HG03175 (cell line): ENCODE data around the gene MEF2D.

Source experiments
- ATAC-seq: cut with Tn5 transposase; IDR thresholded peaks from one replicate; pipeline ENCODE4 v1.9.1; 2021; ENCODE audit warnings: mild to moderate bottlenecking, moderate library complexity; ENCODE audit not compliant: unreplicated experiment

The MEF2D gene

DNA sequence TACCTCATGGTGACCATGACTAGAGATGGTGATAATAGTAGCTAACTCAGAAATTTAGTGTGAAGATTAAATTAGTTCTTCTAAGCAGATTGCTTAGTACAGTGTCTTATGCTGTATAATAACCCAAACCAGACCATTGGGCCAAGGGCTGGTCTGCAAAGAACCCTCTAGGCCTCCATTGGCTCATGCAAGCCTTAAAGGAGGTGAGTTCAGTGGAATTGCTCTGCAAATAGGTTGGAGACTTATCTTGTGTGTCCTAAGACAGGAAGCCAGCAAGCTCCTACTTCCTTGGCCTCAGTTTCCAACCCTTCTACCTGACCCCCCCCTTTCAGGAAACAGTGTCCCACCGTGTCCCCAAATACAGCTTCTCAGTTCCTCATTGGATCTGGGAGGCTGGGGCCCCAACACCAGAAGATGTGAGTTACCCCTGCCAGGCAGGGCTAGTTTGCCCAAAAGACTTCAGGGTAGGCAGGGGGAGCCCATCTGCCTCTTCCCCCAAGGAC lies 1.9 kb upstream of the MEF2D start:
- no peak for ATAC-seq

- ATAC-seq, result peak; percentile 56
Observed at GRCh38 chr1:156500793-156501506, 375 bp upstream of the MEF2D start.

DNA sequence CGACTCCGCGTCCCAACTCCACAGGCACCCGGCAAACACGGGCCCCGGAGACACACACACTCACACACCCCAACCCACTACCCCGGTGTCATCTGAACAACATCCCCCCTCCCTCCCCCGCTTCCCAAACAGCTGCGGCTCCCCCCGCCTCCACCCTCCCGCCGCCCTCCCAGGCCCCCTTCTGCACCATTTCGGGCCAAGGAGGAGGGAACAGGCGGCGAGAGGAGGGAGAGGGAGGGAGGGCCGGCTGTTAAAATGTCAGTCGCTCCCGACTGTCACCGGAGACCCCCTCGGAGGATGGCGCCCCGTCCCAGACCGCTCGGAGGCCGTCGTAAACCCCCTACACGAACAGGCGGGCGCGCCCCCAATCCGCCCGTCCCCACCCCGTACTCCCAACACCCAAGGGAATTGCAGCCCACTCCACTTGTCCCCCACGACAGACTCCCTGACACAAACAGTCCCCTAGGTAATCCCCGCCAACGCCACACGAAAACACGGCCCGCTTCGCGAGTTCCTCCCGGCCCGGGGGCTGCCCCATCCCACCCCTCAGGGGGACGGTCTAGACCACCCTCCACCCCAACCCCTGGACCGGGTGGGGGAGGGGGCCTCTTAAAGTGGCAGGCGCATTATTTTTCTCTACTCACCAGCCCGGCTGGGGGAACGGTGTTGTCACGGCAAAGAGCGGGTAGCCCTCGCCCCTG lies 583 bp downstream of the MEF2D start:
- ATAC-seq, result no peak

DNA sequence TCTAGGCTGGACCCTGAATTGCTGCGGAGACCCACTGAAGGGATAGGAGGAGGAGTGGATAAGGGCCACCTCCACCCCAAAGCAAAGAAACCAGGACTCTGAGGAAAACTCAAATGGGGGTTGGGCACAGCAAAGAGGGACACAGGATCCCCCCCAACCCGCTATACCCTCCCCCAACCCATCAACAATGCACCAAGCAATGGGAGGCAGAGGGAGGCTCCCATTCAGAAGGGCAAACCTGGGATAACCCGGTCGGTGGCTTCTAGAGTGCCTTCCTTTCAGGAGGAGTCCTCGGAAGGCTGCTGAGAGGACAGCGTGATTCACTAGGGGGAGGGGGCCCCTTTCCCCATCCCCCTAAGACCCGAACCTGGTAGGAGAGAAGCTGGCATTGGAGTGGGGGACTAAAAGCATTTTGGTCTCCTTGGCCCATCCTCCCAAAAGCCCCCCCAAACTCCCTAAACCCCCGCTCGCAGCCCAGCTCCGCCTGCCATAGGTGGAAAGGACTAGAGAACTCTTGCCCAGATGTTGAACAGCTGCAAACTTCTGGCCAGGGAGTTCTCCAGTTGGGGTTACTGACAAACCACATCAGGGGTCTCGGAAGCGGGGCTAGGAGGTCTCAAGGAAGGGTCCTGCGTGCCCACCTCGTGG lies 1.3 kb downstream of the MEF2D start:
- no peak for ATAC-seq

- no peak for ATAC-seq
Observed at GRCh38 chr1:156498432-156499193, 2.0 kb downstream of the MEF2D start.

DNA sequence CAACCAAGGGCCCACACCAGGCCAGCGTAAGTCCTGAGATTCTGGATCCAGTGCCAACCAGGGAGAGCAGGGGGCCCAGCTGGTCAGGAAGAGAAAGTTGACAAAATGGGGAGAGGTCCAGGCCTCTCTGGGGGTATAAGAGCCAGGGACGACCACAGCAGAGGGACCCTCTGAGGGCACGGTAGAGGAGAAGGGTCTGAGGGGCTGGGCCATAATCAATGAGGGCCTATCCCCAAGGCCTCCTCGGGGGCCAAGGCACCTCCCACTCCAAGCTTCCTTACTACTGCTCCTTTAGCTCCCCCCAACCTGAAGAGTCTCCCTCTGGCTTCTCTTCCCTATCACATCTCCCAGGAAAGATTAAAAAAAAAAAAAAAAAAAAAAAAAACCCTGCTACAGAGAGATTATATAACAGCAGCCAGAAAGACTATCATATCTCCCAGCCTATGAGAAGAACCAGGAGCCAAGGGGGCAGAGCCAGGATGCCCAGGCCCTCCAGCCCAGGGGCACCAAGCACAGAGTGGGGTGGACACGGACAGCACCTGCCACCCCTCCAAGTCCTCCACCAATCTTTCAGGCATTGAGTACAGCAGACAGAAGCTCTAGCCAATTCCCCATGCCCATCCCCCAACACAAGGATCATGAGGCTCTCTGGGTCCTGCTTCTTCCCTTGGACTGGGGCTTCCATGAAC lies 2.7 kb downstream of the MEF2D start:
- no peak for ATAC-seq

GRCh38 chr1:156497078-156497742 lies 3.4 kb downstream of the MEF2D start:
- no peak for ATAC-seq

DNA sequence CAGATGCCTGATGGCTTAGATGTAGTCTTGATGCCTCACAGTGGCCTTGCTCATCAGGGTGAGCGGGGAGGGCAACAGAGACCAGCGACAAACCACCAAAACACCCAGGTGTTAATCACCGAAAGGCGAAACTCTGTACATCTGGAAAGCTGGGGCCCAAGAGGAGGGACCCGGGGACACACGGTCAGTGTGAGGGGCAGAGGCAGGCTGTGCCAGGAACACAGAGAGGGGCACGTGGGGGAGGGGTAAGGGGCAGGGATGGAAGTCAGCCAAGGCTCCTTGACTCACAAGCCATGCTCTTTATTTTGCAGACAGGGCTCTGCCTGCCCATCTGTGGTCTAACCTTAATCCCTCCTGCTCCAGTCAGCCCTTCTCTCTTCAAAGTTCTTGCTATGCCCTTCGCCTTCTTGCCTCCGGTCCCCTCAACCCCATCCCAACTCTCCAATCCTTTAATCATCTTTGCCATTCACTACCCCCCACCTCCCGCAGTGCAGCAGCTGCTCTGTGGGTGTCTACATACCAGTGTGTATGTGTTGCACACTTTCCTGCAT lies 4.3 kb downstream of the MEF2D start:
- no peak for ATAC-seq

DNA sequence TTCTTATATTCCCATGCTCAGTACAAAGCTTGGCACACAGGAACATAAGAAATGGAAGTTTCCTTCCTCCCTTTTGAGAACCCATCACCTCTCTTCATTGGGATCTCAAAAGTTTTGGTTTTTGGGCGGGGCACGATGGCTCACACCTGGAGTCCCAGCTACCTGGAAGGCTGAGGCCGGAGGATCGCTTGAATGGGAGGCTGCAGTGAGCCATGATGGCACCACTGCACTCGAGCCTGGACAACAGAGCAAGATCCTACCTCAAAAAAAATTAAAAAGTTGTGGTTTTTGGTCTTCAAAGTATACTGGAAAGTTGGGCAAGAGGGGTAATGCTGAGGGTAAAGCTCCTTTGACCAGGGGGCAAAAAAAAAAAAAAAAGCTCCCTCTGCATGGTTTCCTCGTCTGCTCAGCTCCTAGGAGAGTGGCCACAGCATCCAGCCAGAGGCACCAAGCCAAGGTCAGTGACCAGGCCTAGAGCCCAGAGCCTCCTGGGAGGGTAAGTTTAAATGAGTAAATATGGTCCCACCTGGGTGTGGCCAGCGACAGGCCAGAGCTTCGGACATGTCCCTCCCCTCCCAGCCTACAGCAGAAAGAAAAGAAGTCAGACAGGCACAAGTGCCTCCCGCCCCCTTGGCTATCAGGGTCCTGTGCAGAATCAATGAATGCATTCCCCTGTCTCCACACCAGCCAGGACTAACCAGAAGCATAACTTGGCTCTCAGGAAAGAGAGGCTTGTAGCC lies 5.0 kb downstream of the MEF2D start:
- no peak for ATAC-seq

DNA sequence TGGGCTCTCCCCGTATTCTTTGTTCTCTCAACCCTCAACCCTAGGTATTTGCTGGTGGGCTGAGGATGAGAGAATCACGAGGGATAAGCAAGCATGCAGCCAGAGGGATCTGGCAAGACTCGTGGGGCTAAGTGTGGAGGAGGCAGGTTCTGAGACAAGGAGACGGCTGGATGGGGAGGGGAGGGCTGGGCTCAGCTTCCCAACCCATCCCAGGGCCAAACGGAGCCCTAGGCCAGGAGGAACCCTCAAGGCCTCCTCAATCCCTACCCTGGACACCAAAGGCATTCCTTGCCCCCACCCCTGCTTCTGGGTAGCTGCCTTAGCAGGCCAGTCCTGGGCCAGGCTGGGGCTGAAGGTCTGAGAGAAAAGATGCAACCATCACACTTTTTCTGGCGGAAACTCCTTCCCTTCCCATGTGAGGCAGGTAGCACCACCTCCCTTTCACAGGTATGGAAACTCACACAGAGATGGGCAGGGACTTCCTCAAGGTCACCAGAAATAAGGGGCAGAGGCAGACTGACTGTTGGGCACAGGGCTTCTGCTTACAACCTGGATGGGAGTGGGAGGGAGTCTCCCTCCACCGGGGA lies 6.2 kb downstream of the MEF2D start:
- no peak for ATAC-seq

DNA sequence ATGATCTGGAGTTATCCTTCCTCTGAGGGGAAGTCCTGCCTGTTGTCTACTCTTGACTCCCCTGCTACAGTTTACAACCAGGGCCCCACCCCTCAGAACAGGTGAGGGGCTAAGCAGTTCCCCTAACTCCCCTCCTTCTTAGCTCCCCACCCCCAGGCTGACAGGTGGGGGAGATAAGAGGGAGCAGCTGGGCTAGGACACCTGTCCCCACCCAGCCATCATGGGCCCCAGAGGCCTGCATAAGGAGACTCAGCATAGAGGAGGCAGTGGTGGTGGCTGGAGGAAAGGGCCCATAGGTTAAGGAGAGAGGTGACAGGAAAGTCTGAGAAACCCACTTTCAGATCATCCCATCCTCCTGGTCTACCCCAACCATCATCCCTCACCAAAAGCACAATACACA lies 6.8 kb downstream of the MEF2D start:
- ATAC-seq, result no peak

GRCh38 chr1:156493154-156493631 lies 7.4 kb downstream of the MEF2D start:
- no peak for ATAC-seq

- ATAC-seq, result no peak
Observed at GRCh38 chr1:156492591-156493080, 7.9 kb downstream of the MEF2D start.

DNA sequence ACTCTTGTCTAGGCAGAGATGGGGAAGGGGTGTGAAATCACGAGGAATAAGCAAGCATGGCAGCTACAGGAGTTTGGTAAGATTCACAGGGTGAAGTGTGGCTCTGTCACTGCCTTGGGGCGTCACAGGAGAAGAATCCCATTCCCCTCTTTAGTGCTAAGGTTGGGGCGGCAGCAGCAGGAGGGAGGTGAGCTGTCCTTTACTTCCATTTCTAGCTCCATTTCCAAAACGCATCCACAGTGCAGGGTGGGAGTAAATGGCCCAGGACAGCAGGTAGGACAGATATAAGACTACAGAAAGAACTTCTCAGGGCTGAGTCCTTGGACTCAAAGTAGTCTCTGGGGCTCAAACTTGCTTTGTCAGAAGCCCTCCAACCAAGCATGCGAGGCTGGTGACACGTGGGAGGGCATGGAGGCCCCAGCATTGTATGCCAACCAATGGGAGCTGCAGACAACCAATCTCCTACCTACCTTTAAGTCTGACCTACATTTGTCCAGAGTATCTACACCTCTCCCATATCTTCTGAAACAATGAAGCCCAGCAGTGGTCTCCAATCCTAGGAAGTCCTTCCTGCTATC lies 8.5 kb downstream of the MEF2D start:
- ATAC-seq, result no peak

- ATAC-seq, result no peak
Observed at GRCh38 chr1:156491151-156491949, 9.2 kb downstream of the MEF2D start.

GRCh38 chr1:156490401-156491032 lies 10.1 kb downstream of the MEF2D start:
- ATAC-seq, result no peak

- no peak for ATAC-seq
Observed at GRCh38 chr1:156489935-156490293, 10.7 kb downstream of the MEF2D start.
